HEK293 (cell line): Measurements from ENCODE around the gene EPHB1.
"Not testable (repeated sequence)": the region's sequence is repeated elsewhere in the genome, so short reads cannot be mapped to it uniquely, and the experiment has no call there.

Experiments
- CTCF ChIA-PET: fragments of 350-600 bp; formaldehyde crosslinking; extraction: SDS; loops from one replicate; lab custom pipeline; 2021; ENCODE audit warnings: antibody characterized with exemption; lab: Yijun Ruan, JAX
- POLR2A ChIA-PET: fragments of 300-600 bp; formaldehyde crosslinking; extraction: SDS; loops from one replicate; lab custom pipeline; 2020; ENCODE audit warnings: antibody characterized with exemption, inconsistent platforms; lab: Yijun Ruan, JAX
- H3K27ac ChIP-seq: fragments of 200-500 bp; sonication (Bioruptor generic); 2 replicates; pipeline ENCODE4 v1.5.1; 2014; ENCODE audit warnings: low read depth, low read length, control low read depth, inconsistent platforms; ENCODE audit errors: extremely low read depth
- H3K36me3 ChIP-seq, 2 experiments: fragments of 200-500 bp in 1 of 2; sonication (Bioruptor generic) in 1 of 2; 1 replicate in 1 of 2; 2 replicates in 1 of 2; pipeline ENCODE4 v1.5.1; 2014 to 2017; ENCODE audit warnings: inconsistent platforms in 2 of 2, low read length in 2 of 2; ENCODE audit not compliant: control insufficient read depth in 2 of 2, insufficient read depth in 1 of 2
- H3K4me1 ChIP-seq: fragments of 200-500 bp; sonication (Bioruptor generic); 2 replicates; pipeline ENCODE4 v1.5.1; 2014; ENCODE audit warnings: mild to moderate bottlenecking, low read length, inconsistent platforms; ENCODE audit not compliant: control insufficient read depth, insufficient read depth
- H3K4me3 ChIP-seq: 2 replicates; pipeline ENCODE4 v1.5.1; 2011; ENCODE audit warnings: low read depth, mild to moderate bottlenecking, control low read depth, low read length, moderate library complexity
- H3K9me3 ChIP-seq: fragments of 200-500 bp; sonication (Bioruptor generic); 2 replicates; pipeline ENCODE4 v1.5.1; 2014; ENCODE audit warnings: low read depth, low read length, inconsistent platforms; ENCODE audit not compliant: control insufficient read depth, insufficient read depth
- HOXD13 ChIP-seq: sonication (generic); formaldehyde crosslinking; IDR thresholded peaks from 2 replicates; pipeline ENCODE4 v1.8.0; 2022; ENCODE audit warnings: missing genetic modification reagents, borderline replicate concordance
- MZF1 ChIP-seq: fragments of 450-650 bp; formaldehyde crosslinking; IDR thresholded peaks from 2 replicates; pipeline ENCODE4 v1.5.1; 2017; ENCODE audit warnings: missing biosample characterization, missing genetic modification characterization, borderline replicate concordance
- PRDM1 ChIP-seq: fragments of 450-650 bp; formaldehyde crosslinking; IDR thresholded peaks from 2 replicates; pipeline ENCODE4; 2016; ENCODE audit warnings: missing biosample characterization, missing genetic modification characterization
- REST ChIP-seq: fragments of 450-650 bp; formaldehyde crosslinking; IDR thresholded peaks from 2 replicates; pipeline ENCODE4 v1.5.1; 2016; ENCODE audit warnings: missing biosample characterization, missing genetic modification characterization
- ZFP41 ChIP-seq: fragments of 450-650 bp; formaldehyde crosslinking; IDR thresholded peaks from 2 replicates; pipeline ENCODE4 v1.5.1; 2016; ENCODE audit warnings: missing biosample characterization, missing genetic modification characterization, borderline replicate concordance
- ZNF10 ChIP-seq: fragments of 450-650 bp; formaldehyde crosslinking; IDR thresholded peaks from 2 replicates; pipeline ENCODE4 v1.5.1; 2017; ENCODE audit warnings: missing biosample characterization, missing genetic modification characterization
- ZNF138 ChIP-seq: fragments of 450-650 bp; formaldehyde crosslinking; IDR thresholded peaks from 2 replicates; pipeline ENCODE4 v1.5.1; 2016; ENCODE audit warnings: missing biosample characterization, missing genetic modification characterization, borderline replicate concordance
- ZNF140 ChIP-seq: fragments of 450-650 bp; formaldehyde crosslinking; IDR thresholded peaks from 2 replicates; pipeline ENCODE4 v1.5.1; 2016; ENCODE audit warnings: missing biosample characterization, missing genetic modification characterization
- ZNF175 ChIP-seq: fragments of 450-650 bp; formaldehyde crosslinking; IDR thresholded peaks from 2 replicates; pipeline ENCODE4 v1.5.1; 2016; ENCODE audit warnings: missing biosample characterization, missing genetic modification characterization
- ZNF202 ChIP-seq: fragments of 450-650 bp; formaldehyde crosslinking; IDR thresholded peaks from 2 replicates; pipeline ENCODE4 v1.5.1; 2016; ENCODE audit warnings: missing biosample characterization, missing genetic modification characterization, borderline replicate concordance
- ZNF398 ChIP-seq: fragments of 450-650 bp; formaldehyde crosslinking; IDR thresholded peaks from 2 replicates; pipeline ENCODE4 v1.5.1; 2017; ENCODE audit warnings: missing biosample characterization, missing genetic modification characterization
- ZNF48 ChIP-seq: fragments of 450-650 bp; formaldehyde crosslinking; IDR thresholded peaks from 2 replicates; pipeline ENCODE4 v1.5.1; 2016; ENCODE audit warnings: missing biosample characterization, missing genetic modification characterization
- ZNF529 ChIP-seq: fragments of 450-650 bp; formaldehyde crosslinking; IDR thresholded peaks from 2 replicates; pipeline ENCODE4 v1.5.1; 2017; ENCODE audit warnings: missing genetic modification characterization, missing biosample characterization; ENCODE audit not compliant: insufficient replicate concordance
- ZNF610 ChIP-seq: fragments of 450-650 bp; formaldehyde crosslinking; IDR thresholded peaks from 2 replicates; pipeline ENCODE4 v1.5.1; 2016; ENCODE audit warnings: missing biosample characterization, missing genetic modification characterization, borderline replicate concordance
- TF ChIP-seq, protein P1 (sequence below): fragments of 450-650 bp; formaldehyde crosslinking; IDR thresholded peaks from 2 replicates; pipeline ENCODE4 v1.5.1; 2016; ENCODE audit warnings: missing biosample characterization, missing genetic modification characterization
- TF ChIP-seq, protein P2 (sequence below): fragments of 450-650 bp; formaldehyde crosslinking; optimal IDR thresholded peaks from 2 replicates; pipeline ENCODE3; 2016; ENCODE audit warnings: missing biosample characterization, mild to moderate bottlenecking, missing genetic modification characterization
- TF ChIP-seq, protein P3 (sequence below): fragments of 450-650 bp; formaldehyde crosslinking; IDR thresholded peaks from 2 replicates; pipeline ENCODE4 v1.5.1; 2016; ENCODE audit warnings: missing biosample characterization, missing genetic modification characterization, borderline replicate concordance

Gene EPHB1

DNA sequence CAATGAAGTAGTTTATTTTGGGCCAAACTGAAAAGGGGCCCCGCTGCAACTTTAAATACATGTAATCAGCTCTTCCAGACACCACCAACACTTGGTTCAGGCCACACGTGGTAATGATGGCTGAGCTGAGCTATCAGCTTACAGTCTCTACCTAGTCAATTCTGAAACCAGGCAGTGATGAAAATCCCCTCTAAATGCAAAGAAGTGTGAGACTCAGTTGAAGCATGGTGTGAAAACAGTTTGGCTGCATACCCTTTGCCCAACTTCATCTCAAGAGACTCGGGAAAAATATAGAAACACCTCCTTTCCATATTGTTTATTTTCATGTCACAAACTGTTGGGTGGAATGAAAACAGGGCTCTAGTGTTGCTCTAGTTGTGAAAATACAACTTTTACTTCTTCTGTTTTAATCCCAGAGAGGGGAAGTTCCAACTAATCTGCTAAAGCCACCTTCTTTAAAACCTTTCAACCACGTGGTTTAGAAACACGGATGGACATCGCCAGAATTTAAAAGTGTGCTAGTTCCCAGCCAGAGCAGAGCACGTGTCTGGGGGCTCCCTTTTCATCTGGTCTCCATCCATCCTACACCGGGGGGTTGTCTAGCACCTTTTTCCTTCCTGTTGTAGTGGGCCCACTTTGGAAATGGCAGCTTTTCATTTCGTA lies 229.1 kb downstream of the EPHB1 start:
- H3K4me3 ChIP-seq: no peak overlapping the region
- POLR2A ChIA-PET: no interaction called here
- no peak overlapping the region for H3K27ac ChIP-seq
- CTCF ChIA-PET: no interaction called here
- no peaks in the 10 kb centered on the region for H3K4me1 ChIP-seq
- TF ChIP-seq ZFP41 (tag by site-specific recombination) (no peak), HOXD13 (no peak), ZNF202 (tag by site-specific recombination) (no peak), ZNF48 (tag by site-specific recombination) (no peak)
- TF ChIP-seq, protein P1, sequence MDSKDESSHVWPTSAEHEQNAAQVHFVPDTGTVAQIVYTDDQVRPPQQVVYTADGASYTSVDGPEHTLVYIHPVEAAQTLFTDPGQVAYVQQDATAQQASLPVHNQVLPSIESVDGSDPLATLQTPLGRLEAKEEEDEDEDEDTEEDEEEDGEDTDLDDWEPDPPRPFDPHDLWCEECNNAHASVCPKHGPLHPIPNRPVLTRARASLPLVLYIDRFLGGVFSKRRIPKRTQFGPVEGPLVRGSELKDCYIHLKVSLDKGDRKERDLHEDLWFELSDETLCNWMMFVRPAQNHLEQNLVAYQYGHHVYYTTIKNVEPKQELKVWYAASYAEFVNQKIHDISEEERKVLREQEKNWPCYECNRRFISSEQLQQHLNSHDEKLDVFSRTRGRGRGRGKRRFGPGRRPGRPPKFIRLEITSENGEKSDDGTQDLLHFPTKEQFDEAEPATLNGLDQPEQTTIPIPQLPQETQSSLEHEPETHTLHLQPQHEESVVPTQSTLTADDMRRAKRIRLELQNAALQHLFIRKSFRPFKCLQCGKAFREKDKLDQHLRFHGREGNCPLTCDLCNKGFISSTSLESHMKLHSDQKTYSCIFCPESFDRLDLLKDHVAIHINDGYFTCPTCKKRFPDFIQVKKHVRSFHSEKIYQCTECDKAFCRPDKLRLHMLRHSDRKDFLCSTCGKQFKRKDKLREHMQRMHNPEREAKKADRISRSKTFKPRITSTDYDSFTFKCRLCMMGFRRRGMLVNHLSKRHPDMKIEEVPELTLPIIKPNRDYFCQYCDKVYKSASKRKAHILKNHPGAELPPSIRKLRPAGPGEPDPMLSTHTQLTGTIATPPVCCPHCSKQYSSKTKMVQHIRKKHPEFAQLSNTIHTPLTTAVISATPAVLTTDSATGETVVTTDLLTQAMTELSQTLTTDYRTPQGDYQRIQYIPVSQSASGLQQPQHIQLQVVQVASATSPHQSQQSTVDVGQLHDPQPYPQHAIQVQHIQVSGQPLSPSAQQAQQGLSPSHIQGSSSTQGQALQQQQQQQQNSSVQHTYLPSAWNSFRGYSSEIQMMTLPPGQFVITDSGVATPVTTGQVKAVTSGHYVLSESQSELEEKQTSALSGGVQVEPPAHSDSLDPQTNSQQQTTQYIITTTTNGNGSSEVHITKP (tag by site-specific recombination): peak; percentile 73
- no peaks in the 10 kb centered on the region for H3K9me3 ChIP-seq
- no peaks in the 10 kb centered on the region for H3K36me3 ChIP-seq

- CTCF ChIA-PET, POLR2A ChIA-PET, H3K27ac ChIP-seq, H3K4me3 ChIP-seq, H3K4me1 ChIP-seq, H3K9me3 ChIP-seq, H3K36me3 ChIP-seq: not testable (repeated sequence)
- peak; percentile 69 for TF ChIP-seq PRDM1
- TF ChIP-seq, protein P2, sequence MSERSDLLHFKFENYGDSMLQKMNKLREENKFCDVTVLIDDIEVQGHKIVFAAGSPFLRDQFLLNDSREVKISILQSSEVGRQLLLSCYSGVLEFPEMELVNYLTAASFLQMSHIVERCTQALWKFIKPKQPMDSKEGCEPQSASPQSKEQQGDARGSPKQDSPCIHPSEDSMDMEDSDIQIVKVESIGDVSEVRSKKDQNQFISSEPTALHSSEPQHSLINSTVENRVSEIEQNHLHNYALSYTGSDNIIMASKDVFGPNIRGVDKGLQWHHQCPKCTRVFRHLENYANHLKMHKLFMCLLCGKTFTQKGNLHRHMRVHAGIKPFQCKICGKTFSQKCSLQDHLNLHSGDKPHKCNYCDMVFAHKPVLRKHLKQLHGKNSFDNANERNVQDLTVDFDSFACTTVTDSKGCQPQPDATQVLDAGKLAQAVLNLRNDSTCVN (tag by site-specific recombination): peak; percentile 41
Observed at GRCh38 chr3:135030768-135031615, 235.9 kb downstream of the EPHB1 start.

DNA sequence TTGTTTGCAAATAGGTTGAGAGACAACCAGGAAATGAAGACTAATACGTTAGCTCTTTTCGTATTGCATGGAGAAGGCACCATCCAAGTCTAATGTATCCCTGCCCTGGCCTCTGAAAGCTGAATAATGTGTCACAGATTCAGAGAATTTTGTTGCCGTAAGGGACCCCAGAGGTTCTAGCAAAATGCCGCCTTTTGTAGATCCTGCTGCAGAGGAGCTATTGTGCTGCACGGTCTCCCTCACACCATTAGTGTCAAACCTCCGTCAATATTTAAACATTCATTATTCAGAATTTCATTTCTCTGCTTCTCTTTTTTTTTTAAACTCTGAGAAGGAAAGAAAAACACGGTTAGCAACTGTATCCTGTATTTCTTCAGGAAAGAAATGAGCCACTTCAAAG lies 238.7 kb downstream of the EPHB1 start:
- Histone ChIP-seq H3K36me3 (no peaks in the 10 kb centered on the region), H3K9me3 (no peaks in the 10 kb centered on the region), H3K4me3 (no peak overlapping the region), H3K4me1 (no peaks in the 10 kb centered on the region; the same call in 1 of the 2 replicates), H3K27ac (no peak overlapping the region)
- ChIA-PET CTCF (no interaction called here), POLR2A (no interaction called here)
- TF ChIP-seq, protein P3, sequence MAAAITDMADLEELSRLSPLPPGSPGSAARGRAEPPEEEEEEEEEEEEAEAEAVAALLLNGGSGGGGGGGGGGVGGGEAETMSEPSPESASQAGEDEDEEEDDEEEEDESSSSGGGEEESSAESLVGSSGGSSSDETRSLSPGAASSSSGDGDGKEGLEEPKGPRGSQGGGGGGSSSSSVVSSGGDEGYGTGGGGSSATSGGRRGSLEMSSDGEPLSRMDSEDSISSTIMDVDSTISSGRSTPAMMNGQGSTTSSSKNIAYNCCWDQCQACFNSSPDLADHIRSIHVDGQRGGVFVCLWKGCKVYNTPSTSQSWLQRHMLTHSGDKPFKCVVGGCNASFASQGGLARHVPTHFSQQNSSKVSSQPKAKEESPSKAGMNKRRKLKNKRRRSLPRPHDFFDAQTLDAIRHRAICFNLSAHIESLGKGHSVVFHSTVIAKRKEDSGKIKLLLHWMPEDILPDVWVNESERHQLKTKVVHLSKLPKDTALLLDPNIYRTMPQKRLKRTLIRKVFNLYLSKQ: no peak
- TF ChIP-seq ZNF610 (tag by site-specific recombination) (no peak), ZNF175 (tag by site-specific recombination) (no peak), MZF1 (tag by site-specific recombination) (no peak), REST (no peak), ZNF529 (tag by site-specific recombination) (no peak), ZNF140 (tag by site-specific recombination) (no peak), ZNF398 (tag by site-specific recombination) (no peak), ZNF10 (tag by site-specific recombination) (no peak), ZNF138 (no peak)
